ENCODE results near the gene SLC35B2.
A peak's percentile ranks its signal among the peaks of the same experiment; 100 is the strongest.

Gene SLC35B2

DNA sequence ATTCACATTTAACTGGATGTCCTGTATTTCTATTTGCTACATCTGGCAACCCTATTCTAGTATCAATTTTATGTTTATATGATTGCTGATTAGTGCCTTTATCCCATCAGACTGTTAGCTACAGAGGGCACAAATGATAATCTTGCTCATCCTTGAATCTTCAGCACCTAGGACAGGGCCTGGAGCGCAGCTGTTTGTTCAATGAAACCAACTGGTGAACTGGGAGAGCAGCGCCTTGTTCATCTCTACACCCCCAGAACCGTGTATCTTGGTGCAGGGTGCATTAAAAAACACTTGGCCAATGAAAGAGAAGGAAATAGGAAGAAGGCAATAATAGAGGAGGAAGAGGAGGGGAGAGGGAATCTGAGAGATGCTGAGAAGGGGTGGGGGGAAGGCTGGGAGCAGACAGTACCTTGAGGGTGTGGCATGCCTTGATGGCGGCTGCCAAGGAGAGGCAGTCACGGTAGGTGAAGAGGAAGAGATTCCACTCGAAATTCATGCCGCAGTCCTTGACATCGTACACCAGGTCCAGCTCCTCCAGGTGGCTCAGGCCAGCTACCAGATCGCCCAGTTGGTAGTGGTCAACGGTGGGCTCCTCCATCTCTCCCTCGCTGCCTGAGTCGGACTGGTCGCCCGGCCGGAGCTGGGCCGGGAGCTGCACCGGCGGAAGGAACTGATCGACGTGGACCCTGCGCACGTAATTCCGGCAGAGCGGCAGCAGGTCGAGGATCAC lies 28.4 kb upstream of the SLC35B2 start:
- no peak for DNase-seq (ENCODE audit: low read depth, low spot score)

DNA sequence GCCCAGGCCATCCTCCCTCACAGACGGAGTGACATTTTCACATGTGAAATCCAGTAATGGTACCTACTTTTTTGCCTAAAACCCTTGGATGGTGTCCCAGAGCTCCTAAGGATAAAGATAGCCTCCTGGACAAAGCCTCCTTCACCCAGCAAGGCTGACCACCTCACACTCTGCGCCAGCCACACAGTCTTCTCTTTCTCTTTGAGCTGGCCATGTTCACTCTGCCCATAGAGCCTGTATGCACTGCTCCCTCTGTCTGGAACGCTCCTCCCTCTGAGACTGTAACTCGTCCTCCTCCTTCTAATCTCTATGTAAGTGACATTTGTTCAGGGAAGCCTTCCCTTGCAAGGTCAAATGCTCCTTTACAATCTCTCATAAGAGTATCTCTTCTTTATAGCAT lies 27.5 kb upstream of the SLC35B2 start:
- DNase-seq (ENCODE audit: low read depth, low spot score) = no peak

DNA sequence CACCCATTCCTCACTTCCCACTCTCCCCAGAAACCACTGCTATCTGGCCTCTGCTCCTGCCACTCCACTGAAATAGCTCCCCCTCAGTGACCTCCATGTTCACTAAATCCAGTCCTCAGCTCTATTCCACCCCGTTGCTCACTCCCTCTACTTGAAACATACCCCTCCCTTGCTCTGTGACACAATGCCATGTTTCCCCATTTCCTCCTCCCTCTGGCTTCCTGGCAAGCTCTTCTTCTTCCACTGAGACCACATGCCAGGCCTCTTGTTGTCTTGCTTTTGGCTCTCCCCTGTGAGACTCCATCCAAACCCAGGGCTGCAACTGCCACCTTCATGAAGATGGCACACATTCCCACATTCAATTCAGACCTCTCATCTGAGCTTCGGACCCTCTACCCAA lies 26.8 kb upstream of the SLC35B2 start:
- DNase-seq (ENCODE audit: low read depth, low spot score) = no peak

DNA sequence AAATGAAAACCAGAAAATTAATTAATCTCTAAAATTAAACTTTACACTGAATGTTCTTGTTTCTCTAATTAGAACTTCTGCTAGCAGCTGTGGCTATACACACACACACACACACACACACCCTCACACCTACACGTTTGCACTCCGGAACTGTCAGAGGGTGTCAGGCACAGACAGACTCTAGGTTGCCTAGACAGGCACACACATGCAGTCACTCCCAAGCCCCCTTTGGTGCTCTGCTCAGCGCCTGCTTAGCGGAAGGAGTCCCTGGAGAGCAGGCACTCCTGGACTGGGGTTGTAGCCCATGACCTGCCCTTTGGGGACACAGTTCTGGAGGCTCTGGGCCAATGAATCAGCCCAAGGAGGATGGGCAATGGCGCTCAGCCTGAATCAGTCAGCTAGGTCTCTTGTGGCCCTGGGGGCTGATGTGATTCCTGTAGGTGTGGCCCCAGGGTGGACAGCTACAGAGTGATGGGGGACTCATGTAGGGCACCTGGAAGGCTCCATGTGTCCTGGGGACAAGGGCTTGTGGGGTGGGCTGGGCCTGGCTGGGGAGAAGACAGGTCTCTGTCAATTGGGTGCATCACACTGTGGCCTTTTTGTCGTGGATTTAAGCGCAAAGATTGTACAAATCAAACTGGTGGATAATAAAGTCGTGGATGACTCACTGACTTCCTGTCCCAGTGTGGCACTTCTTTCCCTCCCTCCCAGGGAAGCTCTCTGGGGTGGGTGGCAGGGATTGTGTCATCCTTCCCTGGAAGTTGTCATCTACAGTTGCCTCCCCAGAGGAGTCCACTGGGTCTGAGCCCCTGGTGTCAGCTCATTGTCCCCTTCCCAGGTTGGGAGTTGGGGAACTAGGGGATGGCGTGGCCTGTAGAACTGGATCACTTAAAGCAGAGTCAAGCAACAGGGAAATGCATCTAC lies 21.7 kb upstream of the SLC35B2 start:
- DNase-seq (ENCODE audit: low read depth, low spot score) = no peak

DNA sequence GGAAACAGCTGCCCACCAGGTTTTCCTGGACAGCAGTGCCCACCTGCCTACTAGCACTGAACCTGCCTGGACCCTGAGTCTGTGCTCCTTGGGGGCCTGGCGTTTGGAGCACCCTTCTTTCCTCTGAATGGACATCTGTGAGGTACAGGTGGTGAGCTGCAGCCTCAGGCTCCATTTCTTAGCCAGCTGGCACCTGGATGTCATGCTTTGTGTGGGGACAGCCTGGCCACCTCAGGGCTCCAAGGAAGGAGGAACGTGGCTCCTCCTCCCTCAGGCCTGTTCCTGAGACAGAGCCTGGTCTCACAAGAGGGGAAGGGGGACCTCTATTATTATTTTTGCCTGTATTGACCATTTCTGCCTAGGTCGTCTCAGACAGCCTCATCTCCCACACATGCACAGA lies 21.0 kb upstream of the SLC35B2 start:
- no peak for DNase-seq (ENCODE audit: low read depth, low spot score)

DNA sequence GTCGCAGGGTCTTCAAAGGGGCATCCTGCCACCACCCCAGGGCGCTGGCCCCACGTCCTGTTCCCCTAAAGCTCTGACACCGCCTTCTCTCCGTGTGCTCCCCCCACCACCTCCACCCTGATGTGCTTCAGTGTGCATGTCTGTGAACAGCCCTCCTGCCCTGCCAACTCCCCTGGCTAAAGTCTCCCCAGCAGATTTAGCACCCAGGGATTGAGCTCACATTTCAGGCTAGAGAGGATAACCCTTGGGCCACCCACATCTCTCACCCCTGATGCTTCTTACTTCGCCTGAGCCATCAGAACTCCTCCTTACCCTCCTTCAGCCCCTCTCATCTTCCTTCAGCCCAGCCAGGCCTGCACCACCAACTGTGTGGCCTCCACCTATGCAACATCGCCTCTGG lies 20.4 kb upstream of the SLC35B2 start:
- no peak for DNase-seq (ENCODE audit: low read depth, low spot score)

DNA sequence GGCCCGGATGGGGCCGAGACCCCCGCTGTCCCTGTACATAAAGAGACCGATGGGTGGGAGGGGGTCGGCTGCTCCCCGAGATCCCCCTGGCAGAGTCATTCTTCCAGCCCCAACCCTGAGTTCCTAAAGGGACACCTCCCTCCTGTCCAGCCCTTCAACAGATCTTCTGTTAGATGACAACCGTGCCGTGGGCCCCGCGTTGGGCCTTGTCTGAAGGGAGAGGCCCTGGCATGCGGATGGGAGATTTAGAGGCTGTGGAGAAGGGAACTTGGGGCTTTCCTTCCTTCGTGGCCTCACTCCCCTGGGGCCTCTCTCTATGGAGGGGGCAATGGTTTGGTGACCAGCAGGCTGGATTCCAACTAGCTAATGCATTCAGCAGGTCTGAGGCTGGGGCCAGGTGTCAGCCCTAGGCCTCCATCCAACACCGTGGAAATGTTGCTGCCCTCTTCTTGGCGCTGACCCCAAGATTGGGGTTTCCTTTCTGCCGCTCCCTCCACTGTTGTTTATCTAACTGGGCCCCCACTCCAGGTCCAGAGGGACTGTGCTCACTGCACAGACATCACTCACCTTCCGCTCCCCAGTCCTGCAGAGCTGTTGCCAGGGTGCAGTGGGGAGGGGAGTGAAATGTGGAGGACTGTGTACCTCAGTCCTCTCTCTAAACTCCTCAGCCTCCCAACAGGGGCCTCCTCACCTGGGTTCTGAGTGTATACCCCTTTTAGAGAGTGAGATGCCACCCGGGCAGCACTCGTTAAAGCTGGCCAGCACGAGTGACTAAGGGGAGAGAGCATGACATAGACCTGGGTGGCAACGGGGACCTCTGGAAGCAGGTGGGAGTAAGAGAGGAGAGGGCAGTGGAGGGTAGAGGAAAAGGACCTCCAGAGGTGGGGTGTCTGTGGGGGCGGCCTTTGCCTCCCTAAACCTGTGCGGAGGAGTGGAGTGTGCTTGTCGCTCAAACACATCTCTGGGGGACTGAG lies 19.6 kb upstream of the SLC35B2 start:
- no peak for DNase-seq (ENCODE audit: low read depth, low spot score)

DNA sequence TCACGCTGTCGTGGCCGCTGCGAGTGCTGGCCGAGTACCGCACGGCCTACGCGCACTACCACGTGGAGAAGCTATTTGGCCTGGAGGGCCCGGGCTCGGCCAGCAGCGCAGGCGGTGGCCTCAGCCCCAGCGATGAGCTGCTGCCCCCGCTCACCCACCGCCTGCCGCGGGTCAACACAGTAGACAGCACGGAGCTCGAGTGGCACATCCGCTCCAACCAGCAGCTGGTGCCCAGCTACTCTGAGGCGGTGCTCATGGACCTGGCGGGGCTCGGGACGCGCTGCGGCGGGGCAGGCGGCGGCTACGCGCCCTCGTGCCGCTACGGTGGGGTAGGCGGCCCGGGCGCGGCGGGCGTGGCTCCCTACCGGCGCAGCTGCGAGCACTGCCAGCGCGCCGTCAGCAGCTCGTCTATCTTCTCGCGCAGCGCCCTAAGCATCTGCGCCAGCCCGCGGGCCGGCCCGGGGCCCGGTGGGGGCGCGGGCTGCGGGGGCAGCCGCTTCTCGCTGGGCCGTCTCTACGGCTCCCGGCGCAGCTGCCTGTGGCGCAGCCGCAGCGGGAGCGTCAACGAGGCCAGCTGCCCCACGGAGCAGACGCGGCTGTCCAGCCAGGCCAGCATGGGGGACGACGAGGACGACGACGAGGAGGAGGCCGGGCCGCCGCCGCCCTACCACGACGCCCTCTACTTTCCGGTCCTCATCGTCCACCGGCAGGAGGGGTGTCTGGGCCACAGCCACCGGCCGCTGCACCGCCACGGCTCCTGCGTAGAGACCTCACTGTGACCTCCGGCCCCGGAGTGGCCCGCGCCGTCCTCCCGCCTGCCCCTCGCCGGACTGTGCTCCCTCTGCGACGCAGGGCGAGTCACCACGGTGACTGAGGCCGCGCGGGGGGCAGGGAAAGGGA lies 18.7 kb upstream of the SLC35B2 start:
- no peak for DNase-seq (ENCODE audit: low read depth, low spot score)

DNA sequence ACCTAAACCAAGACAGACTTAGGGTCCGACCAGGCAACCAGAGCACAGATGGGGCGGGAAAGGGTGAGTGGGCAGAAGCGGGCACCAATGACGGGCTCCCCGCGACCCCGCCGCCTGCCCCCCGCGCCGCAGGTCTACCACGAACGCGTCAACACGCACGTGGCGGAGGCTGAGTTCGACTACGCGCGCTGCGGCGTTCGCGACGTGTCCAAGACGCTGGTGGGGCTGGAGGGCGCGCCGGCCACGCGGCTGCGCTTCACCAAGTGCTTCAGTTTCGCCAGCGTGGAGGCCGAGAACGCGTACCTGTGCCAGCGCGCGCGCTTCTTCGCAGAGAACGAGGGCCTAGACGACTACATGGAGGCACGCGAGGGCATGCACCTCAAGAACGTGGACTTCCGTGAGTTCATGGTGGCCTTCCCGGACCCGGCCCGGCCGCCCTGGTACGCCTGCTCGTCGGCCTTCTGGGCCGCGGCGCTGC lies 18.0 kb upstream of the SLC35B2 start:
- no peak for DNase-seq (ENCODE audit: low read depth, low spot score)

DNA sequence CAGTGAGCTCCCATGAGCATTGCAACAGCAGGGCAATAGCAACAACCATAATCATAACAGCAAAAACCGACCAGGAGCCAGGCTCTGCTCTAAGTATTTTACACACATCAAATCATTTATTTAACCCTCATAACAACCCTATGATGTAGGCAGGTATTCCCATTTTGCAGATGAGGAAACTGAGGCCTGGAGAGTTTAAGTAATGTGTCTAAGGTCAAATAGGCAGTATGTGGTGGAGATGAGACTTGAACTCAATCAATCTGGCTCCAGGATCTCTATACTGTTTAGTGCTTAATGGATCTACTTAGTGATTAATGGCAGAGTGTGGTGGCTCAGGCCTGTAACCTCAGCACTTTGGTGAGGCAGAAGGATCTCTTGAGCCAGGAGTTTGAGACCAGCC lies 16.3 kb upstream of the SLC35B2 start:
- no peak for DNase-seq (ENCODE audit: low read depth, low spot score)

DNA sequence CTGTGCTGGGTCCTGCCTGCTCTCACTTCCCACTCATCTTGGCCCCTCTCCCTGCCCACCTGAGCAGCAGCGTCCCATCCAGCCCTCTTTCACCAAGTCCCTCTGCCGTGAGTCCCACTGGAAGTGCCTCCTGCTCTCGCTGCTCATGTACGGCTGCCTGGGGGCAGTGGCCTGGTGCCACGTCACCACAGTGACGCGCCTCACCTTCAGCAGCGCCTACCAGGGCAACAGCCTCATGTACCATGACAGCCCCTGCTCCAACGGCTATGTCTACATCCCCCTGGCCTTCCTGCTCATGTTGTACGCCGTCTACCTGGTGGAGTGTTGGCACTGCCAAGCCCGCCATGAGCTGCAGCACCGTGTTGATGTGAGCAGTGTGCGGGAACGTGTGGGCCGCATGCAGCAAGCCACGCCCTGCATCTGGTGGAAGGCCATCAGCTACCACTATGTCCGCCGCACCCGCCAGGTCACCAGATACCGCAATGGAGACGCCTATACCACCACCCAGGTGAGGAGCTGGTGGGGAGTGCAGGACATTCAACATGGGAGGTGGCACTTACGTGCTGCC lies 15.8 kb upstream of the SLC35B2 start:
- DNase-seq (ENCODE audit: low read depth, low spot score) = no peak

DNA sequence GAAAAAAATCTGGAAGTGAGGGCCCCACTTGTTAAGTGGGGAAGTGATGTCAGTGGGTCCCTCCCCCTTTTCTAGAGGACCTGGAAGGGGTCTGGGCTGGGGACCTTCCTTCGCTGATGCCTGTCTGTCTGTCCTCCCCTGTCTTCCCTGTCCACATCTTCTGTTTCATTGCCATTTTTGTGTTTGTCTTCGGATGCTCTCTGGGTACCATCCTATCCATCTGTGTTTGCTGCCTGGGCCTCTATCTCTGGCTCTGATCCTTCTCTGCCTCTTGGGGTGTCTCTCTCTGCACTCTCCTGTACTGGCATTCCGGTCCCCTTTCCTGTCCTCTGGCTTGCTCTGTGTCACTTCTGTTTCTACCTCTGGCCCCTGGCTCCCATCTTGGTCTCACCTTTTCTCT lies 15.2 kb upstream of the SLC35B2 start:
- DNase-seq (ENCODE audit: low read depth, low spot score) = no peak

DNA sequence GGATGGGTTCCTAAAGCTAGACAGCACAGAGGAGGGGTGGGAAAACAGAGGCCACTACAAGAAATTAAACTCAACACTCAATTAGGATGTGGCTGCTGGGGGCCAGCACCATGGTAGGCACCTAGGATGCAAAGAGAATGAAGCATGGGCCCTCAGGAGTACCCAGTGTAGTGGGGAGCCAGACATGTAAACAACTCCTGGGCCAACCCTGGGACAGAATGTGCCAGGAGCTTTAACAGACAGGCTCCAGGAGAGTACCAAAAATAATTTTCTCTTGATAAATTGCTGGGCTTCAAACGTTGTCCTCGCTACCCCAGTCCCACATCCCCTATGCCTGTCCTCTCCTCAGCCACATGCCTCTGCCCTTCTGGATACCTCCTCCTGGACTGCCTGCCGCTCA lies 14.6 kb upstream of the SLC35B2 start:
- no peak for DNase-seq (ENCODE audit: low read depth, low spot score)

DNA sequence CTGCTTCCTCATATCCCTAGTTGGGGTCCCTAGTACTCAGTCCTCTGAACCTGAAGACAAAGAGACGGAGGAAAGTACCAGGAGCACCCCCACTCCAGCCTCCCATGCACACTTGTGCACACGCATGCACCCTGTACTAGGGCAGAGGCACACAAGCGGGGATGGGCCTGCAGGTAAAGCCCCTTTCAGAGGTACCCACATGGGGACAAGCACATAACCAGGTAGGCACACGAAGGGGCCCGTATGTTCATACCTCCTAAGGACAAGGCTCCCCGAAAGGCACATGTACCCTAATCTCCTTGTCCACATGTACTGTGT lies 14.0 kb upstream of the SLC35B2 start:
- no peak for DNase-seq (ENCODE audit: low read depth, low spot score)

DNA sequence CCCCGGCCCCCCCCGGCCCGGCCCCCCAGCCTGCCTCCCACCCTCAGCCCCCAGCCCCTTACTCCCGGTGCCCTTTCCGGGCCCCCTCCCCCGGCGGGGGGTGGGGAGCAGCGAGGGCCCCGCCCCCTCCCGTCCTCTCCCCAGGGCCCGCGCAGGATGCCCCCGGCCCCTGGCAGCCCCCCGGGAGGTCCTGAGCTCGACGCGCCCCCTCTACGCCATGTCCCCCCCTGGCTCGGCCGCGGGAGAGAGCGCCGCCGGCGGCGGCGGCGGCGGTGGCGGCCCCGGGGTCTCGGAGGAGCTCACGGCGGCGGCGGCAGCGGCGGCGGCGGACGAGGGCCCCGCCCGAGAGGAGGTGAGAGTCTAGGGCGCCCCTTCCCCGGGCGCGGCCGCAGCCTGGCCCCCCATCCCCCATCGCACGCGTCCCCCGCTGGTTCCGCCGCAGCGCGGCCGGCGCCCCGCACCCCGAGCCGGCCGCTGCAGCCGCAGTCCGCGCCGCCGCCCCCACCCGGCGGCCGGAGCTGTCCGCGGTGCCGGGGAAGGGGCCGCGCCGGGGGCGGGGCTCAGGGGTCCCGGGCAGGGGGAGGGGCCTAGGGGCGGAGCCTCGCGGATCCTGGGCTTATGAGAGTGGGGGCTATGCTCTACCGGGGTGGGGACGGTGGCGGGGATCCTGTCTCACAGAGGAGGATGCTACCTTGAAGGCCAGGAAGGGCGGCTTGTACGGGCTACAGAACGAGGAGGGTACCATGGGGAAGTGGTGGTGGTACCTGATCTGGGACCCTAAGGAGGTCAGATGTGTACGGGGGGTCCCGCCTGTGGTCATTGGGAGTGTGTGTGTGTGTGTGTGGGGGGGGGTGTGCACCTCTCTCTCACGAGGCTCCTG lies 13.4 kb upstream of the SLC35B2 start:
- DNase-seq (ENCODE audit: low read depth, low spot score) = no peak

DNA sequence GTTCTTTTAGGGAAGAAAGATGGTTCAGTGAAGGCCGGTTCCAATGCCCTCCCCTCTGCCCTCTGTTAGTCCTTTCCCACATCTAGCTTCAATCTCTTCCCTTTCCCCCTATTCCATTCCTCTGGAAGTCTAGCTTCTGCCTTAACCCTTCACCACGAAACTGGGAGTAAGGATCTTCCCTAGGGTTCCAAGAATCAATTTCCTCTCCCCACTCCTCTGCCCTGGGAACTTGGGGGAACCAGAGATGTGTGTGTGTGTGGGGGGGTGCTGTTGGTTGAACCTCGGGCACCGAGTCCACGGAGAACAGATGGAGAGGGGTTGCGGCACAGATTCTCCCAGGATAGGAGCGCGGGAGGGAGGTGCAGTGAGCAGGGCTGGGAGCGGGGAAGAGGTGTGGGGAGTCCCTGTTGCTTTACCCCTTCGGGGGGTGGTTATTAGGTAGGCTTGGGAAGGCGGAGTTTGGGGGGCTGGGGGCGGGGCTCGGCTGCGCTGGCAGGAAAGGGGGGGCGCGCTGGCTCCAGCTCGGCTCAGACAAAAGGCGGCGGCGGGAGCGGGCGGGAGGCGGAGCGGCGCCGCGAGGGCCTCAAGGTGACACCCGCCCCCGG lies 12.7 kb upstream of the SLC35B2 start, which contains the start of gene TMEM151B:
Gene TMEM151B, plus strand, starts transcription at position 530 of the 605 bp plus-strand sequence. CDS start 293 bp downstream, outside the sequence.
- DNase-seq (ENCODE audit: low read depth, low spot score) = no peak

DNA sequence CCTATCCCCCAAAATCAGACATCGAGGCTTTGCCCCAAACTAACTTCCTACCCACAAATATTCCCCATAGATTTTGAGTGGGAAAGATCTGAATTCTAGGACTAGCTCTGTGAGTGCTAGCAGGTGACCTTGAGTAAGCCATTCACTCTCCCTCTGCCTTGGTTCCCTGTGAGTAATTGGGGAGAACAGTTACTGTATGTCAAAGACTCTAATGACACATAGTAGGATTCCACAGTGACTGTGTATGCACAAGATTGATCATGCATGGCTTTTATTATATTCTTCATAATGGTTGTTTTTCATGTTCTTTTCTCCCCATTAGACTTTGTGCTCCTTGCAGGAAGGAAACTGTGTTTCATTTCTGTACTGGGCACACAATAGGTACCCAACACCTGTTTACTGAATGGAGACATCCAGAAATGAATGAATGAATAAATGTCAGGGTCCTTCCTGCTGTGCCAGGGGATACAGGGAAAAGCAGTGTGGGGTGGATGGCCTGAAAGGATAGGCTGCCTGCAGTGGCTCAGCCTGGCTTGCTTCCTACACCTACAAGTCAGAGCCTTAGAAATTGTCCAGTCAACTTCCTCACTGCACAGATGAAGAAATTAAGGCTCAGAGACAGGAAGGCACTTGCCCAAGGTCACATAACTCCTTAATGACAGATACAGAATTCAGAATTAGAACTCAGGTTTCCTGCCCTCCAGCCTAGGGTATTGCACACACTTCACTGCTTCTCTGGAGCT lies 12.0 kb upstream of the SLC35B2 start:
- DNase-seq (ENCODE audit: low read depth, low spot score) = no peak

DNA sequence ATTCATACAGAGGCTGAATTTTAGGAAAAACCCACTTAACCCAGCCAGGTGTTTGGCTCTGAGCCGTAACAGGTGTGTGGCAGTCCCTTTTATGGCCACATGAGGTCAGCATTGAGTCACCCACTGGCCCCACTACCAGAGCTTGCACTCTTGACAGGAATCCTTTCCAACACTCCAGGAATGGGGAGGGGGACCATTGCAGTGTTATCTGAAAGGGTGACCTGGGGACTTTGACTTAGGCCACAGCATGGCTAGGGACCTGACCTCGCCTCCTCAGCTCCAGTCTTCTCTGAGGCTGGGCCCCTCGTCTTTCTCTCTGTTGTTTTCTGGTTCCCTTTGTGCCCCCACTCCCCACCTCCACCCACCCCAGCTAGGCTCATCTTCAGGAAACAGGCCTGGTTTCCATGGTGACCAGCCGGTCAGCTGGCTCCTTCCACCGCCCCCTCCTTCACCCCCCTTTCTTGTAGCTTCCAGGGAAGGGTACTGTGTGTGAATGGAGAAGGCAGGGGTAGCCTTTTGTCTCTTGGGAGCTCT lies 10.8 kb upstream of the SLC35B2 start:
- DNase-seq (ENCODE audit: low read depth, low spot score) = peak; percentile 89

Measured in iPS DF 19.7 (cell line).